Skeletal muscle satellite cell (primary cell): ENCODE data around the gene RBM15B.
"Not testable (repeated sequence)": the region's sequence is repeated elsewhere in the genome, so short reads cannot be mapped to it uniquely, and the experiment has no call there.

Source experiments
- H3K27me3 ChIP-seq: 2 replicates; pipeline ENCODE4 v1.7.0; 2013; ENCODE audit warnings: low read length; ENCODE audit not compliant: control insufficient read depth, insufficient read depth
- H3K36me3 ChIP-seq: 2 replicates; pipeline ENCODE4 v1.7.0; 2013; ENCODE audit warnings: mild to moderate bottlenecking, control low read depth, low read length; ENCODE audit not compliant: insufficient read depth
- H3K4me1 ChIP-seq: 2 replicates; pipeline ENCODE4 v1.7.0; 2013; ENCODE audit warnings: low read length; ENCODE audit not compliant: control insufficient read depth, insufficient read depth
- H3K4me2 ChIP-seq: 2 replicates; pipeline ENCODE4 v1.7.0; 2013; ENCODE audit warnings: mild to moderate bottlenecking, low read length
- H3K4me3 ChIP-seq: 2 replicates; pipeline ENCODE4 v1.7.0; 2013; ENCODE audit warnings: low read length
- H3K9ac ChIP-seq: 2 replicates; pipeline ENCODE4 v1.7.0; 2013; ENCODE audit warnings: mild to moderate bottlenecking, low read depth, low read length, moderate library complexity
- H3K9me3 ChIP-seq: replicated peaks from 2 replicates; pipeline ENCODE4 v1.7.0; 2013; ENCODE audit warnings: mild to moderate bottlenecking, control low read depth, low read length

Gene RBM15B

DNA sequence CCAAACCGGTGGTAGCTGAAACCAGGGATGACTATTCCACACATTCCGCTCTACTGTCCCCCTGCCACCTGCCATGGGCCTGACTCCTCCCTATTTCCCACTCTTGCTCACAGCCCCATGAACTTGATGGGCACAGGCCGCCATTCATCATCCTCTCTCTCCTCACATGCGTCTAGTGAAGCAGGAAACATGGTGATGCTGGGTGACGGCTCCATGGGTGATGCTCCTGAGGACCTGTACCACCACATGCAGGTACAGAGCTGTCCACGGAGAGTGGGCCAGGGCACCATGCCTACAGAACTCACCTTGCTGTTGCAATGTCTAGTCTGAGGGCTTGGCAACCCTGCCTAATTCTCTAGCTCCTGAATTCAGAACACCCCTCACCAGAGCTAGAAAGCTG, 29.3 kb upstream of the RBM15B start:
- no peak overlapping the region for H3K4me3 ChIP-seq
- H3K36me3 ChIP-seq, result no peaks in the 10 kb centered on the region
- H3K9ac ChIP-seq, result no peak overlapping the region
- H3K9me3 ChIP-seq, result no peaks in the 10 kb centered on the region
- H3K4me2 ChIP-seq, result no peak overlapping the region
- H3K27me3 ChIP-seq, result no peaks in the 10 kb centered on the region
- H3K4me1 ChIP-seq, result no peaks in the 10 kb centered on the region

DNA sequence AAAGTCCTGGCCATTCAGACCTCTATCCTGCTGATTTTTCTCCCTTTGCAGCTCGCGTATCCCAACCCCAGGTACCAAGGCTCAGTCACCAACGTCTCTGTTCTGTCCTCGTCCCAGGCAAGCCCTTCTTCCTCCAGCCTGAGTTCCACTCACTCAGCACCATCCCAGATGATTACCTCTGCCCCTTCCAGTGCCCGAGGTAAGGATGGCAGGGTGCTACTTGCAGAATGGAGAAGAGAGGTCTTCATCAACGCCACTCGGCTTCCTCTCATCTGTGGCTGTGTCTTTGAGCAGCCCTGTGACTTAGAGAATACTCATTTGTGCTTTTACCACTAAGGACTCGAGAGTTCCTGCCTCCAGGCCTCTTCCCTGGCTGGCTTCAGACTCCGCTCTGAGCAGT, 28.6 kb upstream of the RBM15B start:
- Histone ChIP-seq H3K4me2 (no peak overlapping the region), H3K27me3 (no peaks in the 10 kb centered on the region), H3K9me3 (no peaks in the 10 kb centered on the region), H3K4me1 (no peaks in the 10 kb centered on the region), H3K36me3 (no peaks in the 10 kb centered on the region), H3K9ac (no peak overlapping the region), H3K4me3 (no peak overlapping the region)

DNA sequence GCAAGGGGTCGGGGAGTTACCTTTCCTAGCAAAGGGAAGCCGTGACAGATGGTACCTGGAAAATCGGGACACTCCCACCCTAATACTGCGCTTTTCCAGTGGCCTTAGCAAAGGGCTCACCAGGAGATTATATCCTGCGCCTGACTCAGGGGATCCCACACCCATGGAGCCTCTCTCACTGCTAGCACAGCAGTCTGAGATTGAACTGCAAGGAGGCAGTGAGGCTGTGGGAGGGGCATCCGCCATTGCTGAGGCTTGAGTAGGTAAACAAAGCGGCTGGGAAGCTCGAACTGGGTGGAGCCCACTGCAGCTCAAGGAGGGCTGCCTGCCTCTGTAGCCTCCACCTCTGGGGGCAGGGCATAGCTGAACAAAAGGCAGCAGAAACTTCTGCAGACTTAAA, 22.8 kb upstream of the RBM15B start:
- not testable (repeated sequence) for H3K9ac ChIP-seq, H3K27me3 ChIP-seq, H3K4me3 ChIP-seq, H3K36me3 ChIP-seq, H3K4me2 ChIP-seq, H3K4me1 ChIP-seq, H3K9me3 ChIP-seq

DNA sequence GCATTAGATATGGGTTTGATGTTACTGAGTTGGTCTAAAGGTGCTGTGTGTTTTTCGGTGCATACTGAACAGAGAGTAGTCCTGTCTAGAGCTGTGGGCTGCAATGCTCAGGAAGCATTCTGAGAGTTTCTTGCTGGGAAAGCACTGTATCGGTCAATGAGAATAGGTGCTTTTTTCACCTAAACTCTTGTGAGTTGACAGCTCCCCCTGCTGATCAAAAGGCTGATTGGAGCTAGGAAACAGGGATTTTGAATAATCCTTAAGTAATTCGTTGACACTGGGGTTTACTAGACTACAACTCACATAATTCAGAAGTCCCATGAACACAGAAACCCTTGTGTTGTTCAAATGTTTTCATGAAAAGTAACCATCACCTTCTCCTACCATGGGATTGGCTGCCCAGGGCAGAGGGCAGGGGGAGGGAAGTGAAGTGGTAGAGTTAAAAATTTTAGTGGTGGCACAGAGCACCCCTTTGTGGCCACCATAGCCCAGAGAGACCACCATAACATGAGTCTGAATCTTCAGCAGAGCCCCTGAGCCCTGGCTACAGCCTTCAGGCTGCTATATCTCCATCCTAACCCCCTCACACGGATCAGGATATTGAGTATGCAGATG, 19.0 kb upstream of the RBM15B start:
- Histone ChIP-seq H3K9ac (no peak overlapping the region), H3K4me2 (no peak overlapping the region), H3K4me3 (no peak overlapping the region), H3K4me1 (no peaks in the 10 kb centered on the region), H3K36me3 (no peaks in the 10 kb centered on the region), H3K27me3 (peaks cover 5% of the 10 kb centered on the region), H3K9me3 (no peaks in the 10 kb centered on the region)

DNA sequence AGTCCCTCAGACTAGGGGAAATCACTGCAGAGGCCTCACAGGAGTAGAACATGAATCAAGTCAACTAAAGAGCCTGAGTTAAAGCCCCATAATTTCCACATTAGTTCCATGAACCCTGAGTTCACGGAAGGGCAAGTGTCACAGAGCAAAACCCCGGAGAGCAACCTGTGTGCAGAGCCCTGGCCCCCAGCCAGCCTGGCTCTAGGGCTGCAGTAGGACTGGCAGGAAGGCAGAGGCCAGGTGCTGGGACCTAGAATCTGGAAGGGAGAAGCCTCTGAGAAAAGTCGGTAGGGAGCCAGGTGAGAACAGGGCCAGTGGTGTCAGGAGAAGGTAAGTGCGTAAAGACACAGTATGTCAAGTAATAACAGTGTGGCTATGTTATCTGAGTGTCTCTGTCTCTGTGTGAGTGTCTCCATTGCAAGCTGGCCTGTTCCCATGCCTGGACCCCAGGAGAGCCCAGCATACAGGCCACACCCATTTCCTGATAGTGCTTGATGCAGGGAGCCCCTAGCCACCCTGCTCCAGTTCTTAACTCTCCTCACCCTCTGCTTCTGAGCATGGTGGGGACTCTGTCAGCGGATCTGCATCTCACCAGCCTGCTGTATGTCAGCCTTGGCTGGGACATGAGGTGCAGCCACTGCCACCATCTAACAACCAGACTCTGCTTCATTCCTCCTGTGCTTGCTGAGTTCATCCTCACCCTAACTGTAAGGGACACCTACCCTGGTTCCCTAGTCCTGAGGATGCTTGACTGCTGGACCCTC, 17.2 kb upstream of the RBM15B start:
- Histone ChIP-seq H3K4me1 (no peaks in the 10 kb centered on the region), H3K9me3 (no peaks in the 10 kb centered on the region), H3K36me3 (no peaks in the 10 kb centered on the region), H3K4me2 (no peak overlapping the region), H3K27me3 (peaks cover 5% of the 10 kb centered on the region), H3K9ac (no peak overlapping the region), H3K4me3 (no peak overlapping the region)

GRCh38 chr3:51374456-51374855, 16.6 kb upstream of the RBM15B start:
- Histone ChIP-seq H3K36me3 (no peaks in the 10 kb centered on the region), H3K4me2 (no peak overlapping the region), H3K9ac (no peak overlapping the region), H3K27me3 (peaks cover 5% of the 10 kb centered on the region), H3K4me3 (no peak overlapping the region), H3K4me1 (no peaks in the 10 kb centered on the region), H3K9me3 (no peaks in the 10 kb centered on the region)

- Histone ChIP-seq H3K4me3 (no peak overlapping the region), H3K4me1 (no peaks in the 10 kb centered on the region), H3K4me2 (no peak overlapping the region), H3K9ac (no peak overlapping the region), H3K36me3 (no peaks in the 10 kb centered on the region), H3K9me3 (no peaks in the 10 kb centered on the region), H3K27me3 (no peaks in the 10 kb centered on the region)
These were observed 15.9 kb upstream of the RBM15B start for GRCh38 chr3:51375136-51375535.

- H3K4me2 ChIP-seq, result no peak overlapping the region
These were observed 15.5 kb upstream of the RBM15B start for GRCh38 chr3:51375571-51375970.

DNA sequence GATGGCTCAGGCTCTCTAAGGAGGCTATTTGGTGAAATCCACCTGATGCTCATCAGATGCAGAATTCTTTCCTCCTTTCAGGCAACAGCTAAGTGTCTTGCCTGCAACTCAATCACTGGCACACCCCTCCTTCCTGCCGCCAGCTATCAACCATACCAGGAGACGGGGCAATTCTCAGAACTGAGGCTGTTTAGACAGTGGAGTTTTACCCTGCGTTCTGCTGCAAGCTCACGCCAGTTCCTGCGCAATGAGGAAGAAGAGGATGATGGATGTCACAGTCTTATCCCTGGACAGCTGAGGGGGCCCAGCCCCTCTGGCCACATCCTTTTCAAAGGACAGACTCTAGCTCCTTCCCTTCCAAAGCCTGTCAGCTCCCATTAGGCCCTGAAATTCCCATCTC, 13.0 kb upstream of the RBM15B start:
- no peak overlapping the region for H3K9ac ChIP-seq
- no peaks in the 10 kb centered on the region for H3K36me3 ChIP-seq
- H3K4me2 ChIP-seq, result no peak overlapping the region
- H3K9me3 ChIP-seq, result no peaks in the 10 kb centered on the region
- H3K4me1 ChIP-seq, result peaks cover under 1% of the 10 kb centered on the region
- no peak overlapping the region for H3K4me3 ChIP-seq
- H3K27me3 ChIP-seq, result no peaks in the 10 kb centered on the region

More at GRCh38 chr3:51375571-51375970, 15.5 kb upstream of the RBM15B start:
- Histone ChIP-seq H3K9ac (no peak overlapping the region), H3K4me1 (no peaks in the 10 kb centered on the region), H3K27me3 (no peaks in the 10 kb centered on the region), H3K4me3 (no peak overlapping the region), H3K9me3 (no peaks in the 10 kb centered on the region), H3K36me3 (no peaks in the 10 kb centered on the region)

DNA sequence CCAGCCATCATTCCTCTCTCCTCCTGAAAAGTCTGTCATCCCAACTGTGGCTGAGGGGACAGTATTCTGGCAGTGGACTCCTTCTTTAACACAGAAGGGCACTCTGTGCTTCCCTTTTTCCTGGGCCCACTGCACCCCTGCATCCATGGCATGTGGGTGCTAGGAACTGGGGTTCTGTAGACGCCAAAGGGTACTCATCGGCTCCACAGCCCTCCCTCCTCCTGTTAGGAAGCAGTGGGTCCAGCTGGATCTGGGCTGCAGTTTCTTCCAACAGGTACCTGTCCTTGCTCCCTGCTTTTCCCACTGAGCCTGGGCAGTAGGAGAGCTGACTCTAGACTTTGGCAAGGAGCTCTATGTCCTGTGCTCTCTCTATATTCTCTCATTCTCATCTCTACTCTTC, 12.4 kb upstream of the RBM15B start:
- H3K27me3 ChIP-seq, result no peaks in the 10 kb centered on the region
- H3K9ac ChIP-seq, result no peak overlapping the region

DNA sequence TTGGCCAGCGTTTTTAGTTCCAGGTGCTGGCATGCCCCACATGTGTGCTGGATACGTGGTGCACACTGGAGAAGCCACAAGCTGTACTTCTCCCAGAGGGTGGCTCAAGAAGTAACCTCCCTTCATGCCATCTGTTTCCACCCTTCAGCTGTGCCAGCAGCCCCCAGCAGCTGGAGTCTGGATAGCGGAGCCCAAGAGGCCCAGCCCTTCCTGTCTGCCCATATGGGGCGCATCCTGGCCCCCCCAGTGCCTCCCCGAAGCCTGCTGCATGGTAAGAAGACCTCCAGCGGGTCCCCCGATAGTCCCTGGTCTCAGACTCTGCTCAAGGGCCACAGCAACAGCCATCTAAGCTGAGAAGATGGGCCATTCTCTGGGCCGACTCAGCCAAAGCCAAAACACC, 11.8 kb upstream of the RBM15B start:
- H3K4me3 ChIP-seq, result no peak overlapping the region
- no peak overlapping the region for H3K4me2 ChIP-seq
- H3K9me3 ChIP-seq, result no peaks in the 10 kb centered on the region
- no peak overlapping the region for H3K9ac ChIP-seq
- no peaks in the 10 kb centered on the region for H3K27me3 ChIP-seq
- no peaks in the 10 kb centered on the region for H3K36me3 ChIP-seq
- H3K4me1 ChIP-seq, result peaks cover 8% of the 10 kb centered on the region

More for the DNA sequence above, 12.4 kb upstream of the RBM15B start:
- Histone ChIP-seq H3K36me3 (no peaks in the 10 kb centered on the region), H3K4me2 (no peak overlapping the region), H3K9me3 (no peaks in the 10 kb centered on the region), H3K4me1 (peaks cover 6% of the 10 kb centered on the region), H3K4me3 (no peak overlapping the region)
